ENCODE data around the gene PIGQ. TPM values are rescaled to one million over a fixed set of nuclear protein-coding genes. Genes with fewer than 3 reads are reported as not detected.

Gene PIGQ
- total RNA-seq, 5 donors from 2014 or later (not counting 1 experiment from before 2014, with no cell fraction given), result 38.2 to 86.9 (median 63.1) TPM

GRCh38 chr16:632486-633335 lies 62.9 kb downstream of the PIGQ start:
- peaks cover 9 to 32% of the 10 kb centered on the region in 2 experiments for H3K4me1 ChIP-seq (ENCODE audit: control insufficient read depth in 1 of 2, extremely low read depth in 1 of 2, insufficient read depth in 2 of 2, low read length in 2 of 2)
- no peak for ATAC-seq (replicated peaks in 1 of 4)
- peaks cover 5 to 9% of the 10 kb centered on the region in 2 donors for H3K36me3 ChIP-seq (ENCODE audit: control insufficient read depth in 2 of 2, extremely low read depth in 1 of 2, insufficient read depth in 1 of 2, low read length in 1 of 2)
- H3K36me3 Mint-ChIP-seq, result no peaks in the 10 kb centered on the region
- CTCF ChIA-PET, result no interaction called here
- H3K9me3 Mint-ChIP-seq, result no peaks in the 10 kb centered on the region
- H3K4me3 ChIP-seq (ENCODE audit: control insufficient read depth in 1 of 2, extremely low read depth in 1 of 2, low read length in 1 of 2), result no peak overlapping the region
- H3K9me3 ChIP-seq, result no peaks in the 10 kb centered on the region
- H3K27ac Mint-ChIP-seq, result no peak overlapping the region
- POLR2A ChIA-PET, result no interaction called here
- H3K4me3 Mint-ChIP-seq, result no peak overlapping the region
- no peaks in the 10 kb centered on the region for H3K27me3 ChIP-seq (replicated peaks in 1 of 2; ENCODE audit: control insufficient read depth in 2 of 2, extremely low read depth in 1 of 2, insufficient read depth in 2 of 2, low read length in 1 of 2)
- H3K4me1 Mint-ChIP-seq, result peaks cover 7 to 8% (median 8%) of the 10 kb centered on the region in 3 donors
- no peak overlapping the region for H3K27ac ChIP-seq (ENCODE audit: low read length)
- WGBS (ENCODE audit: insufficient coverage), result 96% methylated on average over 65 of the region's 67 CpGs
- H3K27me3 Mint-ChIP-seq, result peaks cover 0 to 3% of the 10 kb centered on the region in 2 donors
- DNase-seq, result no peak

- H3K27me3 Mint-ChIP-seq, result peaks cover 0 to 3% of the 10 kb centered on the region in 2 donors
Measured at GRCh38 chr16:633336-634050, 63.7 kb downstream of the PIGQ start.

More at GRCh38 chr16:633336-634050, 63.7 kb downstream of the PIGQ start:
- Mint-ChIP-seq H3K4me3 (no peak overlapping the region), H3K4me1 (peaks cover 7 to 8% (median 8%) of the 10 kb centered on the region in 3 donors), H3K9me3 (no peaks in the 10 kb centered on the region), H3K27ac (no peak overlapping the region), H3K36me3 (no peaks in the 10 kb centered on the region)
- no peak for DNase-seq
- ChIA-PET POLR2A (no interaction called here), CTCF (no interaction called here)
- Histone ChIP-seq H3K4me1 (ENCODE audit: control insufficient read depth in 1 of 2, extremely low read depth in 1 of 2, insufficient read depth in 2 of 2, low read length in 2 of 2) (peaks cover 9 to 34% of the 10 kb centered on the region in 2 experiments), H3K36me3 (ENCODE audit: control insufficient read depth in 2 of 2, extremely low read depth in 1 of 2, insufficient read depth in 1 of 2, low read length in 1 of 2) (peaks cover 5 to 9% of the 10 kb centered on the region in 2 donors), H3K27ac (ENCODE audit: low read length) (no peak overlapping the region), H3K9me3 (no peaks in the 10 kb centered on the region), H3K27me3 (replicated peaks in 1 of 2; ENCODE audit: control insufficient read depth in 2 of 2, extremely low read depth in 1 of 2, insufficient read depth in 2 of 2, low read length in 1 of 2) (no peaks in the 10 kb centered on the region), H3K4me3 (ENCODE audit: control insufficient read depth in 1 of 2, extremely low read depth in 1 of 2, low read length in 1 of 2) (no peak overlapping the region)
- 98% methylated on average over 74 of the region's 74 CpGs for WGBS (ENCODE audit: insufficient coverage)
- no peak for ATAC-seq (replicated peaks in 1 of 4)

Other genes with a start within 250 kb of the PIGQ start
- 10 to 100 TPM; 38.5 to 58.9 (median 50.4) TPM for gene AXIN1, start 217.2 kb upstream of the PIGQ start, total RNA-seq
- 10 to 100 TPM; 29.3 to 43.8 (median 34.5) TPM for gene MRPL28, start 199.4 kb upstream of the PIGQ start, total RNA-seq
- gene PGAP6, start 188.0 kb upstream of the PIGQ start, total RNA-seq, result 100 to 1,000 TPM in 4 of 5 donors, 10 to 100 TPM in 1; 34.9 to 143 (median 122) TPM
- 10 to 100 TPM; 32.5 to 48.4 (median 41.3) TPM for gene NME4, start 172.8 kb upstream of the PIGQ start, total RNA-seq
- gene DECR2, start 168.1 kb upstream of the PIGQ start, total RNA-seq, result 10 to 100 TPM; 10.5 to 17.6 (median 11.3) TPM
- 10 to 100 TPM; 36.9 to 49.0 (median 44.1) TPM for gene RAB11FIP3, start 144.3 kb upstream of the PIGQ start, total RNA-seq
- 10 to 100 TPM; 61.7 to 89.0 (median 82.7) TPM for gene CAPN15, start 42.3 kb upstream of the PIGQ start, total RNA-seq
- gene PRR35, start 9.6 kb upstream of the PIGQ start, total RNA-seq, result not detected
- 1 to 10 TPM; 1.3 to 5.0 (median 3.6) TPM for gene NHLRC4, start 3.0 kb upstream of the PIGQ start, total RNA-seq
- gene RAB40C, start 20.1 kb downstream of the PIGQ start, total RNA-seq, result 10 to 100 TPM; 14.1 to 28.0 (median 24.4) TPM
- gene WFIKKN1, start 61.0 kb downstream of the PIGQ start, total RNA-seq, result 1 to 10 TPM in 3 of 5 donors, under 1 TPM in 2; 0.15 to 1.5 (median 1.0) TPM
- gene METTL26, start 66.3 kb downstream of the PIGQ start, total RNA-seq, result 10 to 100 TPM; 42.1 to 94.0 (median 87.2) TPM
- 10 to 100 TPM; 19.1 to 43.0 (median 40.0) TPM for gene MCRIP2, start 71.9 kb downstream of the PIGQ start, total RNA-seq
- 10 to 100 TPM; 19.7 to 35.7 (median 23.4) TPM for gene WDR90, start 79.4 kb downstream of the PIGQ start, total RNA-seq
- 100 to 1,000 TPM; 181 to 320 (median 286) TPM for gene RHOT2, start 98.2 kb downstream of the PIGQ start, total RNA-seq
- gene RHBDL1, start 105.7 kb downstream of the PIGQ start, total RNA-seq, result 1 to 10 TPM; 2.0 to 3.6 (median 2.5) TPM
- 100 to 1,000 TPM in 3 of 5 donors, 10 to 100 TPM in 2; 67.3 to 119 (median 114) TPM for gene STUB1, start 110.4 kb downstream of the PIGQ start, total RNA-seq
- gene JMJD8, start 114.4 kb downstream of the PIGQ start, total RNA-seq, result 10 to 100 TPM; 27.3 to 54.4 (median 49.1) TPM
- gene WDR24, start 120.4 kb downstream of the PIGQ start, total RNA-seq, result 10 to 100 TPM; 10.7 to 22.4 (median 18.4) TPM
- gene FBXL16, start 135.8 kb downstream of the PIGQ start, total RNA-seq, result 10 to 100 TPM; 16.4 to 65.5 (median 50.2) TPM
- 10 to 100 TPM in 3 of 5 donors, 1 to 10 TPM in 2; 4.2 to 18.2 (median 12.0) TPM for gene METRN, start 145.2 kb downstream of the PIGQ start, total RNA-seq
- gene ANTKMT, start 151.2 kb downstream of the PIGQ start, total RNA-seq, result 10 to 100 TPM; 22.9 to 38.8 (median 27.2) TPM
- 10 to 100 TPM in 1 of 5 donors, 1 to 10 TPM in 4; 3.1 to 17.1 (median 8.6) TPM for gene CCDC78, start 156.5 kb downstream of the PIGQ start, total RNA-seq
- gene HAGHL, start 157.1 kb downstream of the PIGQ start, total RNA-seq, result 10 to 100 TPM in 4 of 5 donors, 1 to 10 TPM in 1; 9.9 to 50.1 (median 31.6) TPM
- gene CIAO3, start 171.0 kb downstream of the PIGQ start, total RNA-seq, result 10 to 100 TPM; 36.2 to 69.1 (median 58.6) TPM
- under 1 TPM in 2 of 5 donors, not detected in 3; 0.55 to 0.60 TPM for gene MSLN, start 190.8 kb downstream of the PIGQ start, total RNA-seq
- gene RPUSD1, start 218.4 kb downstream of the PIGQ start, total RNA-seq, result 10 to 100 TPM; 16.0 to 35.3 (median 34.5) TPM
- 10 to 100 TPM; 29.6 to 73.2 (median 49.5) TPM for gene CHTF18, start 218.7 kb downstream of the PIGQ start, total RNA-seq
- gene GNG13, start 230.8 kb downstream of the PIGQ start, total RNA-seq, result not detected